ENCODE data around the gene RAPGEF5.

GRCh38 chr7:22378199-22378980 lies 21.4 kb upstream of the RAPGEF5 start:
- TF ChIP-seq CTCF (IDR thresholded peaks at IDR 0.05) (no peak), ZFX (IDR thresholded peaks at IDR 0.05; ENCODE audit: borderline replicate concordance) (no peak)

Data from 22Rv1 (cell line).